HepG2 (cell line): ENCODE data around the gene SCUBE1. TPM values are rescaled to one million over a fixed set of nuclear protein-coding genes. Genes with fewer than 3 reads are reported as not detected.

Experiments
- KAT7 ChIP-seq: IDR thresholded peaks from 2 replicates; pipeline ENCODE4 v1.6.1; 2018; ENCODE audit warnings: borderline replicate concordance, missing compliant biosample characterization
- KMT2A ChIP-seq: sonication (generic); formaldehyde crosslinking; IDR thresholded peaks from 2 replicates; pipeline ENCODE4 v1.4.0; 2020; ENCODE audit warnings: missing genetic modification reagents
- MIER2 ChIP-seq: IDR thresholded peaks from 2 replicates; pipeline ENCODE4 v1.6.1; 2016; ENCODE audit warnings: missing biosample characterization, missing genetic modification reagents
- MNT ChIP-seq: fragments of 450-650 bp; IDR thresholded peaks from 2 replicates; pipeline ENCODE4 v1.6.1; 2016
- NFAT5 ChIP-seq: sonication (generic); formaldehyde crosslinking; IDR thresholded peaks from 2 replicates; pipeline ENCODE4 v1.4.0; 2020; ENCODE audit warnings: missing genetic modification reagents
- PAWR ChIP-seq: sonication (generic); formaldehyde crosslinking; IDR thresholded peaks from 2 replicates; pipeline ENCODE4 v1.4.0; 2020; ENCODE audit warnings: missing genetic modification reagents, mild to moderate bottlenecking, borderline replicate concordance
- PCBP1 ChIP-seq: fragments of 200-400 bp; formaldehyde crosslinking; IDR thresholded peaks from 2 replicates; pipeline ENCODE4 v1.6.1; 2017; ENCODE audit warnings: mild to moderate bottlenecking, low read depth, low read length, borderline replicate concordance
- RBM22 ChIP-seq: fragments of 200-400 bp; formaldehyde crosslinking; optimal IDR thresholded peaks from 2 replicates; pipeline ENCODE3; 2017; ENCODE audit warnings: mild to moderate bottlenecking, low read length, moderate library complexity
- RELA ChIP-seq: sonication (generic); formaldehyde crosslinking; IDR thresholded peaks from 2 replicates; pipeline ENCODE4 v1.4.0; 2020; ENCODE audit warnings: missing genetic modification reagents
- SIN3A ChIP-seq: IDR thresholded peaks from 2 replicates; pipeline ENCODE4 v1.6.1; 2011; ENCODE audit warnings: low read depth, mild to moderate bottlenecking, control low read depth, low read length, borderline replicate concordance
- ZNF343 ChIP-seq: sonication (generic); formaldehyde crosslinking; IDR thresholded peaks from 2 replicates; pipeline ENCODE4 v1.4.0; 2020; ENCODE audit warnings: mild to moderate bottlenecking, missing genetic modification reagents
- ZNF362 ChIP-seq: sonication (generic); formaldehyde crosslinking; IDR thresholded peaks from 2 replicates; pipeline ENCODE4 v1.4.0; 2020; ENCODE audit warnings: missing genetic modification reagents, mild to moderate bottlenecking, borderline replicate concordance
- ZNF451 ChIP-seq: sonication (generic); formaldehyde crosslinking; IDR thresholded peaks from 2 replicates; pipeline ENCODE4 v1.5.0; 2020; ENCODE audit warnings: mild to moderate bottlenecking, missing genetic modification reagents
- ZNF549 ChIP-seq: sonication (generic); formaldehyde crosslinking; IDR thresholded peaks from 2 replicates; pipeline ENCODE4 v1.5.0; 2020; ENCODE audit warnings: missing genetic modification reagents
- ZNF570 ChIP-seq: sonication (generic); formaldehyde crosslinking; IDR thresholded peaks from 2 replicates; pipeline ENCODE4 v1.4.0; 2020; ENCODE audit warnings: mild to moderate bottlenecking, missing genetic modification reagents, borderline replicate concordance
- ZNF770 ChIP-seq: sonication (generic); formaldehyde crosslinking; IDR thresholded peaks from 2 replicates; pipeline ENCODE4 v1.5.0; 2020; ENCODE audit warnings: mild to moderate bottlenecking, missing genetic modification reagents
- ZNF83 ChIP-seq: sonication (generic); formaldehyde crosslinking; IDR thresholded peaks from 2 replicates; pipeline ENCODE4 v1.4.0; 2020; ENCODE audit warnings: missing genetic modification reagents, mild to moderate bottlenecking, borderline replicate concordance
- ZNF839 ChIP-seq: sonication (generic); formaldehyde crosslinking; IDR thresholded peaks from 2 replicates; pipeline ENCODE4 v1.4.0; 2020; ENCODE audit warnings: missing genetic modification reagents, mild to moderate bottlenecking, borderline replicate concordance
- ZNF879 ChIP-seq: sonication (generic); formaldehyde crosslinking; IDR thresholded peaks from 2 replicates; pipeline ENCODE4 v1.8.1; 2023; ENCODE audit warnings: missing genetic modification reagents
- polyA plus RNA-seq, 8 experiments: library from polyadenylated mRNA; depleted of rRNA in 3 of 8; stranded (reverse) in 7 of 8; unstranded in 1 of 8; fragments of >200 nt; fragmentation: Illumina TruSeq in 4 of 8; extraction: Trizol in 4 of 8; gene quantifications; 2 replicates each; pipeline versions ENCODE4 v1.2.1 to v1.2.3, GENCODE V29; 2011 to 2016; ENCODE audit warnings: low read depth in 4 of 8, missing spikeins in 1 of 8, mixed read lengths in 1 of 8; ENCODE audit not compliant: insufficient read depth in 1 of 8
- total RNA-seq, 5 experiments: library from RNA; depleted of rRNA; stranded (reverse); fragments of >200 nt; fragmentation: Illumina TruSeq; extraction: Trizol; gene quantifications; 2 replicates each; pipeline ENCODE4 v1.2.3, GENCODE V29; 2016; ENCODE audit warnings: low read depth in 1 of 5

The SCUBE1 gene
- total and polyA plus RNA-seq, 2 of the 13 experiments (the other 11 are each of a cell fraction or from before 2014, with no cell fraction given), result under 0.01 to 0.05 TPM

GRCh38 chr22:43187171-43188099 lies 155.7 kb downstream of the SCUBE1 start (continued):
- no peak for TF ChIP-seq MNT
- TF ChIP-seq ZNF570 (CRISPR knock-in tag), result no peak
- no peak for TF ChIP-seq ZNF343
- TF ChIP-seq PCBP1, result no peak
- peak; percentile 71; the same call in 1 of the 2 replicates for TF ChIP-seq ZNF549
- TF ChIP-seq RBM22, result no peak
- no peak for TF ChIP-seq ZNF879
- peak; percentile 84 for TF ChIP-seq ZNF770 (CRISPR knock-in tag)
- TF ChIP-seq NFAT5 (CRISPR knock-in tag), result 0 out of 2 replicates have a peak, but pooled peaks have one; percentile 57
- TF ChIP-seq ZNF83, result no peak
- no peak for TF ChIP-seq ZNF362
- TF ChIP-seq KAT7, result 0 out of 2 replicates have a peak, but pooled peaks have one; percentile 53
- TF ChIP-seq RELA (CRISPR knock-in tag), result 0 out of 2 replicates have a peak, but pooled peaks have one; percentile 32
- 0 out of 2 replicates have a peak, but pooled peaks have one; percentile 37 for TF ChIP-seq MIER2 (CRISPR knock-in tag)
- TF ChIP-seq SIN3A, result no peak; the same call in 1 of the 2 replicates
- peak; percentile 74; the same call in 1 of the 2 replicates for TF ChIP-seq ZNF839 (CRISPR knock-in tag)
- no peak for TF ChIP-seq PAWR (CRISPR knock-in tag)
- peak; percentile 72; the same call in 1 of the 2 replicates for TF ChIP-seq KMT2A (CRISPR knock-in tag)
- no peak for TF ChIP-seq ZNF451 (CRISPR knock-in tag)
